ENCODE data around the gene TMED7.

TMED7 gene

GRCh38 chr5:115626445-115626823 lies 598 bp upstream of the TMED7 start:
- no peak for DNase-seq

- no peak for DNase-seq
These were observed 842 bp downstream of the TMED7 start for GRCh38 chr5:115624994-115625393.

GRCh38 chr5:115623658-115624057 lies 2.2 kb downstream of the TMED7 start:
- DNase-seq: no peak

- DNase-seq: no peak
These were observed 4.4 kb downstream of the TMED7 start for GRCh38 chr5:115621365-115621900.

GRCh38 chr5:115616892-115617291 lies 8.9 kb downstream of the TMED7 start:
- DNase-seq: no peak

GRCh38 chr5:115616472-115616871 lies 9.4 kb downstream of the TMED7 start:
- no peak for DNase-seq

- no peak for DNase-seq
These were observed 14.0 kb downstream of the TMED7 start for GRCh38 chr5:115611873-115612272.

GRCh38 chr5:115607935-115608334 lies 17.9 kb downstream of the TMED7 start:
- DNase-seq: no peak

- DNase-seq: no peak
These were observed 20.4 kb downstream of the TMED7 start for GRCh38 chr5:115605436-115605835.

- no peak for DNase-seq
These were observed 23.2 kb downstream of the TMED7 start for GRCh38 chr5:115602591-115603125.

- DNase-seq: no peak
These were observed 23.9 kb downstream of the TMED7 start, which contains the start of gene TICAM2 for GRCh38 chr5:115601701-115602590. TSS of gene TICAM2 (minus strand) at chr5:115602479. CDS start at chr5:115581256, 21,223 bp downstream.

GRCh38 chr5:115600766-115601165 lies 25.1 kb downstream of the TMED7 start:
- no peak for DNase-seq

GRCh38 chr5:115599924-115600323 lies 25.9 kb downstream of the TMED7 start:
- no peak for DNase-seq

- DNase-seq: no peak
These were observed 26.3 kb downstream of the TMED7 start for GRCh38 chr5:115599502-115599901.

GRCh38 chr5:115594128-115595047 lies 31.4 kb downstream of the TMED7 start:
- no peak for DNase-seq

GRCh38 chr5:115589043-115589442 lies 36.8 kb downstream of the TMED7 start:
- DNase-seq: no peak

- no peak for DNase-seq
These were observed 37.2 kb downstream of the TMED7 start for GRCh38 chr5:115588640-115589039.

GRCh38 chr5:115586525-115587146 lies 39.2 kb downstream of the TMED7 start:
- DNase-seq: no peak

GRCh38 chr5:115585265-115585664 lies 40.6 kb downstream of the TMED7 start:
- no peak for DNase-seq

- no peak for DNase-seq
These were observed 41.3 kb downstream of the TMED7 start for GRCh38 chr5:115584501-115584900.

- DNase-seq: no peak
These were observed 42.4 kb downstream of the TMED7 start for GRCh38 chr5:115583474-115583873.

- no peak for DNase-seq
These were observed 44.9 kb downstream of the TMED7 start for GRCh38 chr5:115580941-115581340.

- no peak for DNase-seq
These were observed 46.1 kb downstream of the TMED7 start for GRCh38 chr5:115579747-115580173.
